Activated naive CD4-positive, alpha-beta T cell treated with anti-CD3 and anti-CD28 coated beads, Interleukin-2, amount 10 ng/mL, durations not matched to agents 7 days and 5 days (primary cell): ENCODE results near the gene TOLLIP.

Experiments
- CTCF ChIA-PET: fragments of 350-600 bp; sonication (Branson Sonifier 250); formaldehyde crosslinking; loops from one replicate; lab custom pipeline; 2021; ENCODE audit warnings: antibody characterized with exemption; lab: Charles Lee
- DNase-seq: peaks from one replicate; pipeline ENCODE4 v3.0.0-alpha.2; 2020
- H3K27ac Mint-ChIP-seq: one replicate; pipeline ENCODE4 v1.8.0; 2021; ENCODE audit warnings: mild to moderate bottlenecking, moderate library complexity, mixed read lengths
- H3K27me3 Mint-ChIP-seq: one replicate; pipeline ENCODE4 v1.8.0; 2021; ENCODE audit warnings: mild to moderate bottlenecking, mixed read lengths
- H3K36me3 Mint-ChIP-seq: one replicate; pipeline ENCODE4 v1.8.0; 2021; ENCODE audit warnings: mixed read lengths
- H3K4me1 Mint-ChIP-seq: one replicate; pipeline ENCODE4 v1.8.0; 2021; ENCODE audit warnings: mixed read lengths
- H3K4me3 Mint-ChIP-seq: one replicate; pipeline ENCODE4 v1.8.0; 2021; ENCODE audit warnings: mild to moderate bottlenecking, moderate library complexity, mixed read lengths
- H3K9me3 Mint-ChIP-seq: one replicate; pipeline ENCODE4 v1.8.0; 2021; ENCODE audit warnings: mixed read lengths

TOLLIP gene

GRCh38 chr11:1292018-1292643 is 17.3 kb downstream of the TOLLIP start:
- H3K4me3 Mint-ChIP-seq, result no peak overlapping the region
- H3K27ac Mint-ChIP-seq, result no peak overlapping the region
- H3K36me3 Mint-ChIP-seq, result peaks cover 10% of the 10 kb centered on the region
- CTCF ChIA-PET, result no interaction called here
- H3K27me3 Mint-ChIP-seq, result no peaks in the 10 kb centered on the region
- no peak for DNase-seq
- no peaks in the 10 kb centered on the region for H3K4me1 Mint-ChIP-seq
- no peaks in the 10 kb centered on the region for H3K9me3 Mint-ChIP-seq

GRCh38 chr11:1291295-1292017 is 18.0 kb downstream of the TOLLIP start:
- Mint-ChIP-seq H3K4me3 (no peak overlapping the region), H3K27ac (no peak overlapping the region), H3K36me3 (peaks cover 17% of the 10 kb centered on the region), H3K9me3 (no peaks in the 10 kb centered on the region), H3K27me3 (no peaks in the 10 kb centered on the region), H3K4me1 (no peaks in the 10 kb centered on the region)
- peak; percentile 9 for DNase-seq
- CTCF ChIA-PET, result no interaction called here

- DNase-seq, result peak; percentile 9
- Mint-ChIP-seq H3K36me3 (peaks cover 20% of the 10 kb centered on the region), H3K4me3 (no peak overlapping the region), H3K27ac (no peak overlapping the region), H3K4me1 (no peaks in the 10 kb centered on the region), H3K9me3 (no peaks in the 10 kb centered on the region), H3K27me3 (no peaks in the 10 kb centered on the region)
- CTCF ChIA-PET, result no interaction called here
These were observed 19.1 kb downstream of the TOLLIP start for GRCh38 chr11:1290052-1291040.

- Mint-ChIP-seq H3K36me3 (peaks cover 20% of the 10 kb centered on the region), H3K27me3 (no peaks in the 10 kb centered on the region)
These were observed 20.1 kb downstream of the TOLLIP start for GRCh38 chr11:1289211-1289935.

GRCh38 chr11:1288426-1289151 is 20.8 kb downstream of the TOLLIP start:
- H3K4me3 Mint-ChIP-seq, result no peak overlapping the region
- H3K36me3 Mint-ChIP-seq, result peaks cover 20% of the 10 kb centered on the region
- no peak for DNase-seq
- no peaks in the 10 kb centered on the region for H3K4me1 Mint-ChIP-seq
- H3K9me3 Mint-ChIP-seq, result no peaks in the 10 kb centered on the region
- CTCF ChIA-PET, result interaction anchor here (0.7 kb wide), 1 partner anchor 14 kb away, joined by 3 read pairs; no protein-coding TSS in a partner anchor
- H3K27ac Mint-ChIP-seq, result no peak overlapping the region
- H3K27me3 Mint-ChIP-seq, result no peaks in the 10 kb centered on the region

More at GRCh38 chr11:1289211-1289935, 20.1 kb downstream of the TOLLIP start:
- H3K27ac Mint-ChIP-seq, result no peak overlapping the region
- no peak overlapping the region for H3K4me3 Mint-ChIP-seq
- CTCF ChIA-PET, result interaction anchor here (0.7 kb wide), 1 partner anchor 13 kb away, joined by 3 read pairs; no protein-coding TSS in a partner anchor
- H3K4me1 Mint-ChIP-seq, result no peaks in the 10 kb centered on the region
- no peaks in the 10 kb centered on the region for H3K9me3 Mint-ChIP-seq
- no peak for DNase-seq

- Mint-ChIP-seq H3K4me1 (no peaks in the 10 kb centered on the region), H3K27me3 (no peaks in the 10 kb centered on the region), H3K4me3 (no peak overlapping the region), H3K36me3 (peaks cover 20% of the 10 kb centered on the region), H3K9me3 (no peaks in the 10 kb centered on the region), H3K27ac (no peak overlapping the region)
- CTCF ChIA-PET, result no interaction called here
- DNase-seq, result no peak
These were observed 21.5 kb downstream of the TOLLIP start for GRCh38 chr11:1287928-1288327.

GRCh38 chr11:1285876-1286275 is 23.6 kb downstream of the TOLLIP start:
- Mint-ChIP-seq H3K4me3 (no peak overlapping the region), H3K36me3 (peaks cover 16% of the 10 kb centered on the region), H3K27ac (no peak overlapping the region), H3K27me3 (no peaks in the 10 kb centered on the region), H3K9me3 (no peaks in the 10 kb centered on the region), H3K4me1 (no peaks in the 10 kb centered on the region)
- DNase-seq, result no peak
- CTCF ChIA-PET, result no interaction called here

- CTCF ChIA-PET, result no interaction called here
- no peaks in the 10 kb centered on the region for H3K4me1 Mint-ChIP-seq
- no peak overlapping the region for H3K4me3 Mint-ChIP-seq
- no peak for DNase-seq
- H3K27me3 Mint-ChIP-seq, result no peaks in the 10 kb centered on the region
- peaks cover 16% of the 10 kb centered on the region for H3K36me3 Mint-ChIP-seq
- H3K9me3 Mint-ChIP-seq, result no peaks in the 10 kb centered on the region
- no peak overlapping the region for H3K27ac Mint-ChIP-seq
These were observed 24.1 kb downstream of the TOLLIP start for GRCh38 chr11:1285316-1285744.

- Mint-ChIP-seq H3K36me3 (peaks cover 14% of the 10 kb centered on the region), H3K4me3 (no peak overlapping the region), H3K27me3 (no peaks in the 10 kb centered on the region), H3K27ac (no peak overlapping the region), H3K9me3 (no peaks in the 10 kb centered on the region), H3K4me1 (no peaks in the 10 kb centered on the region)
- DNase-seq, result no peak
- CTCF ChIA-PET, result no interaction called here
These were observed 25.5 kb downstream of the TOLLIP start for GRCh38 chr11:1283906-1284305.

GRCh38 chr11:1283091-1283511 is 26.3 kb downstream of the TOLLIP start:
- H3K27ac Mint-ChIP-seq, result no peak overlapping the region
- H3K4me3 Mint-ChIP-seq, result no peak overlapping the region
- peaks cover 10% of the 10 kb centered on the region for H3K36me3 Mint-ChIP-seq
- no peak for DNase-seq
- H3K27me3 Mint-ChIP-seq, result no peaks in the 10 kb centered on the region
- no peaks in the 10 kb centered on the region for H3K9me3 Mint-ChIP-seq
- no peaks in the 10 kb centered on the region for H3K4me1 Mint-ChIP-seq
- CTCF ChIA-PET, result no interaction called here

GRCh38 chr11:1281974-1282365 is 27.5 kb downstream of the TOLLIP start:
- Mint-ChIP-seq H3K9me3 (no peaks in the 10 kb centered on the region), H3K27me3 (no peaks in the 10 kb centered on the region), H3K4me3 (no peak overlapping the region), H3K36me3 (peaks cover 8% of the 10 kb centered on the region), H3K4me1 (no peaks in the 10 kb centered on the region), H3K27ac (no peak overlapping the region)
- DNase-seq, result no peak
- CTCF ChIA-PET, result no interaction called here

- H3K9me3 Mint-ChIP-seq, result no peaks in the 10 kb centered on the region
- H3K4me1 Mint-ChIP-seq, result no peaks in the 10 kb centered on the region
- peaks cover 4% of the 10 kb centered on the region for H3K36me3 Mint-ChIP-seq
- H3K27ac Mint-ChIP-seq, result no peak overlapping the region
- no peak overlapping the region for H3K4me3 Mint-ChIP-seq
- CTCF ChIA-PET, result no interaction called here
- H3K27me3 Mint-ChIP-seq, result no peaks in the 10 kb centered on the region
- DNase-seq, result no peak
These were observed 28.0 kb downstream of the TOLLIP start for GRCh38 chr11:1281326-1281973.
